HepG2 (cell line): ENCODE results near the gene PC.

Experiments used
- ADNP ChIP-seq: sonication (generic); formaldehyde crosslinking; IDR thresholded peaks from 2 replicates; pipeline ENCODE4 v1.4.0; 2020; ENCODE audit warnings: missing genetic modification reagents
- IRX3 ChIP-seq: sonication (generic); formaldehyde crosslinking; IDR thresholded peaks from 2 replicates; pipeline ENCODE4 v1.8.1; 2023; ENCODE audit warnings: mild to moderate bottlenecking, low read depth, missing genetic modification reagents, borderline replicate concordance
- NFE2L1 ChIP-seq: sonication (generic); formaldehyde crosslinking; IDR thresholded peaks from 2 replicates; pipeline ENCODE4 v1.4.0; 2020; ENCODE audit warnings: missing genetic modification reagents, mild to moderate bottlenecking, borderline replicate concordance
- NFRKB ChIP-seq: fragments of 450-650 bp; IDR thresholded peaks from 2 replicates; pipeline ENCODE4 v1.6.1; 2017
- RFXAP ChIP-seq: sonication (generic); formaldehyde crosslinking; IDR thresholded peaks from 2 replicates; pipeline ENCODE4 v1.4.0; 2020; ENCODE audit warnings: missing genetic modification reagents, borderline replicate concordance
- ZNF274 ChIP-seq: sonication (generic); formaldehyde crosslinking; IDR thresholded peaks from 2 replicates; pipeline ENCODE4 v1.5.1; 2020; ENCODE audit warnings: mild to moderate bottlenecking, missing genetic modification reagents
- ZNF292 ChIP-seq: sonication (generic); formaldehyde crosslinking; IDR thresholded peaks from 2 replicates; pipeline ENCODE4 v1.8.1; 2022; ENCODE audit warnings: mild to moderate bottlenecking, low read depth, missing genetic modification reagents, borderline replicate concordance
- ZNF382 ChIP-seq: sonication (generic); formaldehyde crosslinking; IDR thresholded peaks from 2 replicates; pipeline ENCODE4 v1.5.0; 2020; ENCODE audit warnings: missing genetic modification reagents, mild to moderate bottlenecking, borderline replicate concordance
- ZNF598 ChIP-seq: sonication (generic); formaldehyde crosslinking; IDR thresholded peaks from 2 replicates; pipeline ENCODE4 v1.5.1; 2020; ENCODE audit warnings: mild to moderate bottlenecking, missing genetic modification reagents, borderline replicate concordance
- ZNF614 ChIP-seq: IDR thresholded peaks from 2 replicates; pipeline ENCODE4 v1.6.1; 2018; ENCODE audit warnings: missing biosample characterization, missing genetic modification reagents, inconsistent platforms, borderline replicate concordance
- TF ChIP-seq, protein P1 (sequence below): sonication (generic); formaldehyde crosslinking; IDR thresholded peaks from 2 replicates; pipeline ENCODE4 v1.5.0; 2020; ENCODE audit warnings: mild to moderate bottlenecking, missing genetic modification reagents, moderate library complexity
- TF ChIP-seq, protein P2 (sequence below): sonication (generic); formaldehyde crosslinking; IDR thresholded peaks from 2 replicates; pipeline ENCODE4 v1.4.0; 2020; ENCODE audit warnings: missing genetic modification reagents

DNA sequence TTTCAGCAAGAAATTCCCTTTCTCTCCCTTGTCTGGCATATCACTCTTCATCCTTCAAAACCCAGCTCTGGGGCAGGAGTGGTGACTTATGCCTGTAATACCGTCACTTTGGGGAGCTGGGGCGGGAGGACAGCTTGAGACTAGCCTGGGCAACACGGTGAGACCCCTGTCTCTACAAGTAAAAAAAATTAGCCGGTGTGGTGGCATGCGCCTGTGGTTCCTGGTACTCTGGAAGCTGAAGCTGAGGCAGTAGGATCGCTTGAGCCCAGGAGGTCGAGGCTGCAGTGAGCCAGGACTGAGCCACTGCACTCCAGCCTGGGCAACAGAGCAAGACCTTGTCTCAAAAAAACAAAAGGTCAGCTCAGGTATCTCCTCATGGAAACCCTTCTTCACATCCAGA lies 116.3 kb downstream of the PC start:
- TF ChIP-seq IRX3 (CRISPR knock-in tag) (no peak), ZNF598 (no peak), ZNF382 (CRISPR knock-in tag) (no peak), RFXAP (CRISPR knock-in tag) (no peak), NFE2L1 (CRISPR knock-in tag) (no peak), ADNP (CRISPR knock-in tag) (no peak), ZNF292 (CRISPR knock-in tag) (no peak), NFRKB (no peak), ZNF614 (CRISPR knock-in tag) (no peak), ZNF274 (CRISPR knock-in tag) (no peak)
- TF ChIP-seq, protein P1, sequence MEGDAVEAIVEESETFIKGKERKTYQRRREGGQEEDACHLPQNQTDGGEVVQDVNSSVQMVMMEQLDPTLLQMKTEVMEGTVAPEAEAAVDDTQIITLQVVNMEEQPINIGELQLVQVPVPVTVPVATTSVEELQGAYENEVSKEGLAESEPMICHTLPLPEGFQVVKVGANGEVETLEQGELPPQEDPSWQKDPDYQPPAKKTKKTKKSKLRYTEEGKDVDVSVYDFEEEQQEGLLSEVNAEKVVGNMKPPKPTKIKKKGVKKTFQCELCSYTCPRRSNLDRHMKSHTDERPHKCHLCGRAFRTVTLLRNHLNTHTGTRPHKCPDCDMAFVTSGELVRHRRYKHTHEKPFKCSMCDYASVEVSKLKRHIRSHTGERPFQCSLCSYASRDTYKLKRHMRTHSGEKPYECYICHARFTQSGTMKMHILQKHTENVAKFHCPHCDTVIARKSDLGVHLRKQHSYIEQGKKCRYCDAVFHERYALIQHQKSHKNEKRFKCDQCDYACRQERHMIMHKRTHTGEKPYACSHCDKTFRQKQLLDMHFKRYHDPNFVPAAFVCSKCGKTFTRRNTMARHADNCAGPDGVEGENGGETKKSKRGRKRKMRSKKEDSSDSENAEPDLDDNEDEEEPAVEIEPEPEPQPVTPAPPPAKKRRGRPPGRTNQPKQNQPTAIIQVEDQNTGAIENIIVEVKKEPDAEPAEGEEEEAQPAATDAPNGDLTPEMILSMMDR (CRISPR knock-in tag), result no peak
- TF ChIP-seq, protein P2, sequence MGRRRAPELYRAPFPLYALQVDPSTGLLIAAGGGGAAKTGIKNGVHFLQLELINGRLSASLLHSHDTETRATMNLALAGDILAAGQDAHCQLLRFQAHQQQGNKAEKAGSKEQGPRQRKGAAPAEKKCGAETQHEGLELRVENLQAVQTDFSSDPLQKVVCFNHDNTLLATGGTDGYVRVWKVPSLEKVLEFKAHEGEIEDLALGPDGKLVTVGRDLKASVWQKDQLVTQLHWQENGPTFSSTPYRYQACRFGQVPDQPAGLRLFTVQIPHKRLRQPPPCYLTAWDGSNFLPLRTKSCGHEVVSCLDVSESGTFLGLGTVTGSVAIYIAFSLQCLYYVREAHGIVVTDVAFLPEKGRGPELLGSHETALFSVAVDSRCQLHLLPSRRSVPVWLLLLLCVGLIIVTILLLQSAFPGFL, result no peak
